Right ventricle myocardium inferior (tissue), 1 donor: ENCODE results near the gene IGFBP4. TPM values are rescaled to one million over a fixed set of nuclear protein-coding genes. Genes with fewer than 3 reads are reported as not detected.

Experiments used
- ATAC-seq: fragments of 200-7000 bp; cut with Tn5 transposase; one replicate; pipeline ENCODE4 v1.9.1; 2020; ENCODE audit warnings: mild to moderate bottlenecking, moderate library complexity
- DNase-seq: peaks from one replicate; pipeline ENCODE4 v3.0.0; 2021; ENCODE audit errors: missing footprints
- intact Hi-C: fragments of 100-400 bp; cut with DNase I; formaldehyde crosslinking; loops from one replicate; pipeline ENCODE4 v1.11.0; 2022
- total RNA-seq: library from RNA; stranded (reverse); fragmentation: NEBNext Ultra II Directional; extraction: Animal tissue kit (Norgen Biotek cat#: 25700); gene quantifications from one replicate; pipeline ENCODE4 v1.2.1, GENCODE V29; 2021
- donor health status: DM: no; HTN: yes; CAD: no; lungs with severe emphysema.

Gene IGFBP4
- total RNA-seq, 1 donor from 2014 or later: 228 TPM

GRCh38 chr17:40450175-40450574, 6.9 kb downstream of the IGFBP4 start:
- DNase-seq (no peak), ATAC-seq (no peak)
- intact Hi-C loops: no loop called here

GRCh38 chr17:40451420-40451819, 8.2 kb downstream of the IGFBP4 start:
- peak; percentile 76 for ATAC-seq
- DNase-seq: peak; percentile 88
- intact Hi-C loops: no loop called here

- intact Hi-C loops: no loop called here
- peak; percentile 44 for ATAC-seq
These were observed 9.1 kb downstream of the IGFBP4 start for GRCh38 chr17:40452216-40452787.

GRCh38 chr17:40452921-40453378, 9.7 kb downstream of the IGFBP4 start:
- no peak for DNase-seq
- intact Hi-C loops: no loop called here
- ATAC-seq: no peak

More at GRCh38 chr17:40452216-40452787, 9.1 kb downstream of the IGFBP4 start:
- DNase-seq: no peak

- DNase-seq (no peak), ATAC-seq (no peak)
- intact Hi-C loops: no loop called here
These were observed 10.8 kb downstream of the IGFBP4 start for GRCh38 chr17:40453881-40454612.

- intact Hi-C loops: no loop called here
- ATAC-seq: no peak
- DNase-seq: no peak
These were observed 11.4 kb downstream of the IGFBP4 start for GRCh38 chr17:40454613-40454995.

GRCh38 chr17:40456396-40456951, 13.2 kb downstream of the IGFBP4 start:
- DNase-seq (no peak), ATAC-seq (peak; percentile 21)
- intact Hi-C loops: no loop called here

GRCh38 chr17:40457369-40457768, 14.1 kb downstream of the IGFBP4 start:
- intact Hi-C loops: no loop called here
- ATAC-seq: no peak
- no peak for DNase-seq

GRCh38 chr17:40457964-40458791, 14.9 kb downstream of the IGFBP4 start:
- no peak for DNase-seq
- peak; percentile 16 for ATAC-seq
- intact Hi-C loops: no loop called here

- no peak for ATAC-seq
- intact Hi-C loops: no loop called here
- DNase-seq: no peak
These were observed 15.7 kb downstream of the IGFBP4 start for GRCh38 chr17:40458851-40459482.

- intact Hi-C loops: no loop called here
- no peak for DNase-seq
- no peak for ATAC-seq
These were observed 16.7 kb downstream of the IGFBP4 start for GRCh38 chr17:40459636-40460603.

- ATAC-seq (no peak), DNase-seq (no peak)
These were observed 17.3 kb downstream of the IGFBP4 start for GRCh38 chr17:40460604-40460967.

GRCh38 chr17:40460968-40461731, 17.9 kb downstream of the IGFBP4 start:
- peak; percentile 5 for ATAC-seq
- intact Hi-C loops: no loop called here

More at GRCh38 chr17:40460604-40460967, 17.3 kb downstream of the IGFBP4 start:
- intact Hi-C loops: no loop called here

GRCh38 chr17:40461732-40462342, 18.6 kb downstream of the IGFBP4 start:
- ATAC-seq (peak; percentile 5), DNase-seq (no peak)
- intact Hi-C loops: no loop called here

More at GRCh38 chr17:40460968-40461731, 17.9 kb downstream of the IGFBP4 start:
- DNase-seq: no peak

GRCh38 chr17:40462343-40463121, 19.3 kb downstream of the IGFBP4 start:
- intact Hi-C loops: no loop called here
- ATAC-seq (peak; percentile 17), DNase-seq (no peak)

- DNase-seq (no peak), ATAC-seq (no peak)
- intact Hi-C loops: no loop called here
These were observed 19.9 kb downstream of the IGFBP4 start for GRCh38 chr17:40463122-40463550.
